B cell (primary cell): ENCODE measurements around the gene PCIF1. TPM values are rescaled to one million over a fixed set of nuclear protein-coding genes. Genes with fewer than 3 reads are reported as not detected.

ENCODE experiments used
- ATAC-seq: fragments of 200-7000 bp; cut with Tn5 transposase; one replicate; pipeline ENCODE4 v1.10.0; 2021; ENCODE audit warnings: low read depth, mild to moderate bottlenecking, moderate number of reproducible peaks, moderate library complexity
- CTCF ChIA-PET: fragments of 350-600 bp; sonication (Branson Sonifier 250); formaldehyde crosslinking; loops from one replicate; lab custom pipeline; 2021; ENCODE audit warnings: antibody characterized with exemption, inconsistent platforms; lab: Charles Lee
- POLR2A ChIA-PET: fragments of 350-600 bp; sonication (Branson Sonifier 250); formaldehyde crosslinking; loops from one replicate; lab custom pipeline; 2021; ENCODE audit warnings: antibody characterized with exemption; lab: Charles Lee
- DNase-seq: peaks from one replicate; pipeline ENCODE4 v3.0.0; 2013
- H2AFZ ChIP-seq: 2 replicates; pipeline ENCODE4 v1.6.1; 2012; ENCODE audit warnings: mild to moderate bottlenecking, low read depth, low read length; ENCODE audit not compliant: insufficient read depth, poor library complexity, severe bottlenecking
- H3K27ac ChIP-seq, 2 donors: 1 replicate in 1 of 2; 2 replicates in 1 of 2; pipeline ENCODE4 v1.5.1; 2012 to 2013; ENCODE audit warnings: low read length in 2 of 2, mild to moderate bottlenecking in 2 of 2, moderate library complexity in 1 of 2
- H3K27me3 ChIP-seq, 4 experiments: fragments of 200-600 bp in 1 of 4; sonication (generic) in 1 of 4; replicated peaks in 1 of 4; 1 replicate in 2 of 4; 2 replicates in 2 of 4; pipeline versions ENCODE4 v1.6.1 to v1.7.0; 2013 to 2016; ENCODE audit warnings: low read length in 3 of 4, mild to moderate bottlenecking in 2 of 4, mixed read lengths in 1 of 4, moderate library complexity in 1 of 4; ENCODE audit not compliant: insufficient read depth in 4 of 4, control insufficient read depth in 3 of 4; ENCODE audit errors: control extremely low read depth in 1 of 4
- H3K36me3 ChIP-seq, 2 experiments: replicated peaks in 1 of 2; 1 replicate in 1 of 2; 2 replicates in 1 of 2; pipeline versions ENCODE4 v1.6.1 to v1.7.1; 2013; ENCODE audit warnings: low read length in 1 of 2; ENCODE audit not compliant: insufficient read depth in 2 of 2, control insufficient read depth in 1 of 2; ENCODE audit errors: control extremely low read depth in 1 of 2, extremely low read depth in 1 of 2
- H3K4me1 ChIP-seq, 2 donors: fragments of 200-600 bp in 1 of 2; sonication (generic) in 1 of 2; 1 replicate in 1 of 2; 2 replicates in 1 of 2; pipeline versions ENCODE4 v1.5.1 to v1.6.1; 2013 to 2017; ENCODE audit warnings: low read length in 2 of 2; ENCODE audit not compliant: control insufficient read depth in 2 of 2, insufficient read depth in 2 of 2
- H3K4me2 ChIP-seq: replicated peaks from 2 replicates; pipeline ENCODE3; 2012; ENCODE audit warnings: mild to moderate bottlenecking, low read depth, low read length; ENCODE audit not compliant: poor library complexity, severe bottlenecking
- H3K4me3 ChIP-seq, 5 experiments: fragments of 200-600 bp in 1 of 5; sonication (generic) in 1 of 5; 1 replicate in 3 of 5; 2 replicates in 2 of 5; pipeline versions ENCODE4 v1.5.1 to v1.7.0; 2011 to 2016; ENCODE audit warnings: low read length in 4 of 5, mild to moderate bottlenecking in 4 of 5, low read depth in 2 of 5, control low read depth in 1 of 5, moderate library complexity in 1 of 5; ENCODE audit not compliant: insufficient read depth in 1 of 5; ENCODE audit errors: control extremely low read depth in 1 of 5, extremely low read depth in 1 of 5
- H3K79me2 ChIP-seq: fragments of 200-600 bp; sonication (generic); one replicate; pipeline ENCODE4 v1.6.0; 2016; ENCODE audit warnings: low read length; ENCODE audit not compliant: control insufficient read depth, insufficient read depth
- H3K9ac ChIP-seq: fragments of 200-600 bp; sonication (generic); 2 replicates; pipeline ENCODE4 v1.6.1; 2017; ENCODE audit warnings: mild to moderate bottlenecking, low read length, moderate library complexity
- H3K9me3 ChIP-seq, 3 donors: one replicate each; pipeline versions ENCODE4 v1.6.1 to v1.7.1; 2013; ENCODE audit warnings: low read length in 2 of 3; ENCODE audit not compliant: control insufficient read depth in 2 of 3, insufficient read depth in 1 of 3; ENCODE audit errors: control extremely low read depth in 1 of 3
- H4K20me1 ChIP-seq: 2 replicates; pipeline ENCODE4 v1.6.0; 2012; ENCODE audit warnings: mild to moderate bottlenecking, low read length; ENCODE audit not compliant: insufficient read depth, control insufficient read depth, poor library complexity, severe bottlenecking
- H3K27ac Mint-ChIP-seq: one replicate; pipeline ENCODE4 v1.8.0; 2021; ENCODE audit warnings: mixed read lengths
- H3K27me3 Mint-ChIP-seq: one replicate; pipeline ENCODE4 v1.8.0; 2021; ENCODE audit warnings: mixed read lengths
- H3K4me1 Mint-ChIP-seq: one replicate; pipeline ENCODE4 v1.8.0; 2021; ENCODE audit warnings: mixed read lengths
- H3K4me3 Mint-ChIP-seq: one replicate; pipeline ENCODE4 v1.8.0; 2021; ENCODE audit warnings: mixed read lengths
- H3K9me3 Mint-ChIP-seq: one replicate; pipeline ENCODE4 v1.8.0; 2022; ENCODE audit warnings: mixed read lengths; ENCODE audit not compliant: insufficient read depth
- EZH2 ChIP-seq: IDR thresholded peaks from 2 replicates; pipeline ENCODE4 v1.6.1; 2012; ENCODE audit warnings: borderline replicate concordance, low read depth, mild to moderate bottlenecking, moderate library complexity, low read length; ENCODE audit not compliant: insufficient read depth, poor library complexity, severe bottlenecking
- WGBS: methylation state at CpG from one replicate; pipeline ENCODE4 v1.1.5; 2013; ENCODE audit warnings: missing lambda C conversion rate; ENCODE audit not compliant: insufficient coverage; 5-methylcytosine and 5-hydroxymethylcytosine counted together
- intact Hi-C: fragments of 100-400 bp; cut with micrococcal nuclease; formaldehyde crosslinking; loops from one replicate; pipeline ENCODE4 v1.10.0; 2022
- polyA plus RNA-seq: library from polyadenylated mRNA; depleted of rRNA; stranded (reverse); fragments of >200 nt; gene quantifications from 2 replicates; pipeline ENCODE4 v1.2.3, GENCODE V29; 2012
- total RNA-seq, 2 donors: library from RNA; stranded (reverse); fragments of 120-200 nt in 1 of 2; gene quantifications; 1 replicate in 1 of 2; 2 replicates in 1 of 2; pipeline versions ENCODE4 v1.2.3 to v1.2.4, GENCODE V29; 2013 to 2022
- TF ChIP-seq, protein P1 (sequence below): fragments of 200-600 bp; IDR thresholded peaks from one replicate; pipeline ENCODE4 v1.8.0; 2022; ENCODE audit warnings: antibody characterized with exemption, mild to moderate bottlenecking

The PCIF1 gene
- total and polyA plus RNA-seq, 2 donors (not counting 1 experiment from before 2014, with no cell fraction given): 74.2 to 79.2 TPM

DNA sequence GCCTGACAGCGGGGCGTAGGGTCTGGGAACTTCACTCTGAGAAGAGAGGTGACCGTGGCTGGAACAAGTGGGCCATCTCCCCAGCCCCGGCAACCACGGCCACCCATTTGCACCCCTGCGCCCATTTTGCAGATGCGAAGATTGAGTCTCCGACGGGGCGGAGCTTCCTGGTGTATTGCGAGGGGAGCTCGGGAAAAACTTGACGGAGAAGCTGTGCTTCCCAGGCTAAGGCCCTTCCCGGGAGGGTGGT lies 36.9 kb downstream of the PCIF1 start:
- peak overlapping the region; percentile 99 to 100 for H3K27ac ChIP-seq
- ATAC-seq (peak; percentile 7), DNase-seq (no peak)
- no peaks in the 10 kb centered on the region for H3K27me3 ChIP-seq
- 1% methylated on average over 9 of the region's 14 CpGs for WGBS
- peak overlapping the region; percentile 100 for H3K27ac Mint-ChIP-seq
- POLR2A ChIA-PET: interaction anchor here (0.5 to 4.7 kb wide), 7 partner anchors 29 to 147 kb away, joined by 3 to 62 read pairs (median 4); partner anchors contain the start of genes CTSA, NEURL2 and PCIF1
- H3K4me2 ChIP-seq: peak overlapping the region; percentile 82
- peak overlapping the region; percentile 70 to 99 (median 89) for H3K4me3 ChIP-seq
- no peaks in the 10 kb centered on the region for H3K27me3 Mint-ChIP-seq
- H3K4me3 Mint-ChIP-seq: peak overlapping the region; percentile 93
- H3K9me3 ChIP-seq: no peaks in the 10 kb centered on the region
- no peaks in the 10 kb centered on the region for H3K9me3 Mint-ChIP-seq
- CTCF ChIA-PET: interaction anchor here (1.1 to 6.4 kb wide), 12 partner anchors 10 to 335 kb away, joined by 3 to 59 read pairs (median 14); partner anchors contain the start of genes CTSA, NEURL2, PCIF1 and ZSWIM1
- H3K4me1 Mint-ChIP-seq: peaks cover 24% of the 10 kb centered on the region
- H2AFZ ChIP-seq: peak overlapping the region; percentile 98
- no peak for TF ChIP-seq EZH2
- TF ChIP-seq, protein P1, sequence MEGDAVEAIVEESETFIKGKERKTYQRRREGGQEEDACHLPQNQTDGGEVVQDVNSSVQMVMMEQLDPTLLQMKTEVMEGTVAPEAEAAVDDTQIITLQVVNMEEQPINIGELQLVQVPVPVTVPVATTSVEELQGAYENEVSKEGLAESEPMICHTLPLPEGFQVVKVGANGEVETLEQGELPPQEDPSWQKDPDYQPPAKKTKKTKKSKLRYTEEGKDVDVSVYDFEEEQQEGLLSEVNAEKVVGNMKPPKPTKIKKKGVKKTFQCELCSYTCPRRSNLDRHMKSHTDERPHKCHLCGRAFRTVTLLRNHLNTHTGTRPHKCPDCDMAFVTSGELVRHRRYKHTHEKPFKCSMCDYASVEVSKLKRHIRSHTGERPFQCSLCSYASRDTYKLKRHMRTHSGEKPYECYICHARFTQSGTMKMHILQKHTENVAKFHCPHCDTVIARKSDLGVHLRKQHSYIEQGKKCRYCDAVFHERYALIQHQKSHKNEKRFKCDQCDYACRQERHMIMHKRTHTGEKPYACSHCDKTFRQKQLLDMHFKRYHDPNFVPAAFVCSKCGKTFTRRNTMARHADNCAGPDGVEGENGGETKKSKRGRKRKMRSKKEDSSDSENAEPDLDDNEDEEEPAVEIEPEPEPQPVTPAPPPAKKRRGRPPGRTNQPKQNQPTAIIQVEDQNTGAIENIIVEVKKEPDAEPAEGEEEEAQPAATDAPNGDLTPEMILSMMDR: no peak
- intact Hi-C loops: loop anchor here (1.0 to 5.0 kb wide), 5 partner anchors 41 to 609 kb away; partner anchors contain the start of genes ACOT8, DNTTIP1, SYS1 and WFDC3
- H3K79me2 ChIP-seq: peaks cover 39% of the 10 kb centered on the region
- H3K4me1 ChIP-seq: peaks cover 23 to 27% of the 10 kb centered on the region in 2 donors
- peak overlapping the region; percentile 100 for H3K9ac ChIP-seq
- H3K36me3 ChIP-seq: peaks cover 0 to 32% of the 10 kb centered on the region in 2 experiments
- peaks cover 27% of the 10 kb centered on the region for H4K20me1 ChIP-seq
